ENCODE results near the gene SOX5. TPM values are rescaled to one million over a fixed set of nuclear protein-coding genes. Genes with fewer than 3 reads are reported as not detected.

Gene SOX5
- total and polyA plus RNA-seq, 2 experiments from 2014 or later = 14.8 to 26.4 TPM

DNA sequence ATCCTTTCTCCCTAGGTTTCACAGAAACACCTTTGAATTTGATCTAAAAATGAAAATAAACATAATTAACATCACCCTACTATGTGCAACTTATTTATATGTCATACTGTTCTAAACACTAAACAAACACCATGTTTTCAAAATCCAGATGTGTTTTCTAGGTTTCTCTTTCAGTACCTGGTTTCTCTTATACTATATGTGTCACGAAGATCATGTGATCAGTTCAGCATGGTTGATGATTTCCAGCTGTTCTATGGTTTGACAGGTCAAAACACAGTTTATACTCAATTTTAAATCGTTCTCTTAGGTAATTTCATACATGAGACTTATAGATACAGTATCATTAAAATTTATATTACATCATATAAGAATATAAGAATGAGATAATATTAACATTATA lies 373.1 kb downstream of the SOX5 start:
- H3K27ac ChIP-seq = no peak overlapping the region
- DNase-seq (ENCODE audit: low spot score) = no peak
- H3K4me1 ChIP-seq (ENCODE audit: insufficient read depth) = no peaks in the 10 kb centered on the region
- TF ChIP-seq, protein P1, sequence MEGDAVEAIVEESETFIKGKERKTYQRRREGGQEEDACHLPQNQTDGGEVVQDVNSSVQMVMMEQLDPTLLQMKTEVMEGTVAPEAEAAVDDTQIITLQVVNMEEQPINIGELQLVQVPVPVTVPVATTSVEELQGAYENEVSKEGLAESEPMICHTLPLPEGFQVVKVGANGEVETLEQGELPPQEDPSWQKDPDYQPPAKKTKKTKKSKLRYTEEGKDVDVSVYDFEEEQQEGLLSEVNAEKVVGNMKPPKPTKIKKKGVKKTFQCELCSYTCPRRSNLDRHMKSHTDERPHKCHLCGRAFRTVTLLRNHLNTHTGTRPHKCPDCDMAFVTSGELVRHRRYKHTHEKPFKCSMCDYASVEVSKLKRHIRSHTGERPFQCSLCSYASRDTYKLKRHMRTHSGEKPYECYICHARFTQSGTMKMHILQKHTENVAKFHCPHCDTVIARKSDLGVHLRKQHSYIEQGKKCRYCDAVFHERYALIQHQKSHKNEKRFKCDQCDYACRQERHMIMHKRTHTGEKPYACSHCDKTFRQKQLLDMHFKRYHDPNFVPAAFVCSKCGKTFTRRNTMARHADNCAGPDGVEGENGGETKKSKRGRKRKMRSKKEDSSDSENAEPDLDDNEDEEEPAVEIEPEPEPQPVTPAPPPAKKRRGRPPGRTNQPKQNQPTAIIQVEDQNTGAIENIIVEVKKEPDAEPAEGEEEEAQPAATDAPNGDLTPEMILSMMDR (IDR thresholded peaks at IDR 0.05; ENCODE audit: poor library complexity) = no peak
- TF ChIP-seq EZH2 (IDR thresholded peaks at IDR 0.05; ENCODE audit: borderline replicate concordance) (no peak), EZH2phosphoT487 (IDR thresholded peaks at IDR 0.05; ENCODE audit: low read depth, severe bottlenecking, unreplicated experiment) (no peak)
- H2AFZ ChIP-seq = no peak overlapping the region
- H3K79me2 ChIP-seq = no peaks in the 10 kb centered on the region
- no peaks in the 10 kb centered on the region for H3K9me2 ChIP-seq (replicated peaks; ENCODE audit: insufficient read depth)
- no peak overlapping the region for H3K4me3 ChIP-seq
- no peaks in the 10 kb centered on the region for H3K9me3 ChIP-seq (ENCODE audit: low read depth)
- H4K20me1 ChIP-seq (ENCODE audit: insufficient read depth, poor library complexity, severe bottlenecking) = no peaks in the 10 kb centered on the region
- 74% methylated on average over 2 of the region's 2 CpGs for WGBS (ENCODE audit: low lambda C conversion rate, missing lambda C conversion rate)
- no peaks in the 10 kb centered on the region for H3K36me3 ChIP-seq (replicated peaks; ENCODE audit: insufficient read depth, low read depth)
- H3K4me2 ChIP-seq = no peak overlapping the region
- no peaks in the 10 kb centered on the region for H3K27me3 ChIP-seq

DNA sequence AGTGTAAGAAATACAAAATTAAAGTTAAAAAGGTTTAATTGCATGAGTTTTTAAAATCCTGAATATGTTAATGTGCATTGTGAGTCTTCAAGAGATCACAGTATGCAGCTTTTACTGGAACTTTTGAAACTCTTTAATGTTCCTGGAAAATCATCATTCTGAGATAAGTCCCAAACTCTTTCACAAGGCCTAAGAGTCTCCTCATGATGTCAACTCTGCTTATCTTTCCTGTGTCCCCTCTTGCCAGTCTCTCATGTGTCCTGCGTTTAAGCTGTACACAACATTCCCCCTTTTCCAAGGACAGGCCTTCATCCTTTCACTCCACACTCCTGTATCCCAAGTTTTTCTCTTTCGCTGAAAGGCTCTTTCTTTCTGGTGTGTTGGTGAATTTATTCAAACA lies 380.1 kb downstream of the SOX5 start:
- 93% methylated on average over 2 of the region's 2 CpGs for WGBS (ENCODE audit: low lambda C conversion rate, missing lambda C conversion rate)
- no peaks in the 10 kb centered on the region for H3K36me3 ChIP-seq (replicated peaks; ENCODE audit: insufficient read depth, low read depth)
- H4K20me1 ChIP-seq (ENCODE audit: insufficient read depth, poor library complexity, severe bottlenecking) = no peaks in the 10 kb centered on the region
- no peak overlapping the region for H2AFZ ChIP-seq
- no peak for DNase-seq (ENCODE audit: low spot score)
- no peaks in the 10 kb centered on the region for H3K9me3 ChIP-seq (ENCODE audit: low read depth)
- H3K27ac ChIP-seq = no peak overlapping the region
- no peaks in the 10 kb centered on the region for H3K9me2 ChIP-seq (replicated peaks; ENCODE audit: insufficient read depth)
- no peak for TF ChIP-seq EZH2phosphoT487 (IDR thresholded peaks at IDR 0.05; ENCODE audit: low read depth, severe bottlenecking, unreplicated experiment)
- no peak for TF ChIP-seq EZH2 (IDR thresholded peaks at IDR 0.05; ENCODE audit: borderline replicate concordance)
- TF ChIP-seq, protein P1 (IDR thresholded peaks at IDR 0.05; ENCODE audit: poor library complexity) = no peak
- no peak overlapping the region for H3K4me3 ChIP-seq
- no peaks in the 10 kb centered on the region for H3K4me1 ChIP-seq (ENCODE audit: insufficient read depth)
- H3K27me3 ChIP-seq = no peaks in the 10 kb centered on the region
- no peaks in the 10 kb centered on the region for H3K79me2 ChIP-seq
- H3K4me2 ChIP-seq = no peak overlapping the region

DNA sequence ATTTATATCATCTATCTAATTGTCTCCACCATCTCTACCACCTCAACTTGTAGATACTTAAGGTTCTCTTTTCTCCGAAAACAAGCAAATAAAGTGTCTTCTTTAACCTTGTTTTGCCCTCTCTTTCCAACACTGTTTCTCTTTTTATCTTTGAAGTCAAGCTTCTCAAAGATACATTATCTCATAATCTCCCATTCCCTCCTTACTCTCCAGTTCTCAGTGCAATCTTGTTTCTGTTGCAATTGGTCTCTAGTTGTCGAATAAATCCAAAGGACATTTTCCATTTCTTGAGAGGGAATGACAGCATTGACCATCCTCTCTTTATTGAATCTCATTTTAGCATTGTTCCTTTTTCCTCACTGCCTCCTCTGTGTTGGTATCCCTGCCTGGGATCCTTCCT lies 383.3 kb downstream of the SOX5 start:
- H3K27me3 ChIP-seq = no peaks in the 10 kb centered on the region
- no peaks in the 10 kb centered on the region for H3K4me1 ChIP-seq (ENCODE audit: insufficient read depth)
- no peak overlapping the region for H3K4me3 ChIP-seq
- H2AFZ ChIP-seq = no peak overlapping the region
- H3K36me3 ChIP-seq (replicated peaks; ENCODE audit: insufficient read depth, low read depth) = no peaks in the 10 kb centered on the region
- TF ChIP-seq EZH2 (IDR thresholded peaks at IDR 0.05; ENCODE audit: borderline replicate concordance) (no peak), EZH2phosphoT487 (IDR thresholded peaks at IDR 0.05; ENCODE audit: low read depth, severe bottlenecking, unreplicated experiment) (no peak)
- TF ChIP-seq, protein P1 (IDR thresholded peaks at IDR 0.05; ENCODE audit: poor library complexity) = no peak
- H3K27ac ChIP-seq = no peak overlapping the region
- no peaks in the 10 kb centered on the region for H3K9me2 ChIP-seq (replicated peaks; ENCODE audit: insufficient read depth)
- no peak overlapping the region for H3K4me2 ChIP-seq
- no peak for DNase-seq (ENCODE audit: low spot score)
- H4K20me1 ChIP-seq (ENCODE audit: insufficient read depth, poor library complexity, severe bottlenecking) = no peaks in the 10 kb centered on the region
- no peaks in the 10 kb centered on the region for H3K79me2 ChIP-seq
- H3K9me3 ChIP-seq (ENCODE audit: low read depth) = no peaks in the 10 kb centered on the region
- WGBS (ENCODE audit: low lambda C conversion rate, missing lambda C conversion rate) = 35% methylated on average over 2 of the region's 2 CpGs

Measured in hepatocyte (in vitro differentiated cells).